ENCODE measurements around the gene RIMBP2.

Gene RIMBP2

GRCh38 chr12:130421896-130422295, 294.2 kb downstream of the RIMBP2 start:
- H3K4me3 ChIP-seq (ENCODE audit: low read length) = no peak overlapping the region
- no peak for DNase-seq (ENCODE audit: low read depth)
- TF ChIP-seq CTCF (IDR thresholded peaks at IDR 0.05; ENCODE audit: insufficient read depth, low read depth, low read length, missing control alignments) = no peak

- H3K4me3 ChIP-seq (ENCODE audit: low read length) = no peak overlapping the region
- no peak for DNase-seq (ENCODE audit: low read depth)
- TF ChIP-seq CTCF (IDR thresholded peaks at IDR 0.05; ENCODE audit: insufficient read depth, low read depth, low read length, missing control alignments) = no peak
Observed at GRCh38 chr12:130420071-130420470, 296.0 kb downstream of the RIMBP2 start.

- DNase-seq (ENCODE audit: low read depth) = no peak
- no peak for TF ChIP-seq CTCF (IDR thresholded peaks at IDR 0.05; ENCODE audit: insufficient read depth, low read depth, low read length, missing control alignments)
Observed at GRCh38 chr12:130419116-130419515, 297.0 kb downstream of the RIMBP2 start.

GRCh38 chr12:130418251-130418650, 297.8 kb downstream of the RIMBP2 start:
- TF ChIP-seq CTCF (IDR thresholded peaks at IDR 0.05; ENCODE audit: insufficient read depth, low read depth, low read length, missing control alignments) = no peak
- no peak overlapping the region for H3K4me3 ChIP-seq (ENCODE audit: low read length)
- DNase-seq (ENCODE audit: low read depth) = no peak

More at GRCh38 chr12:130419116-130419515, 297.0 kb downstream of the RIMBP2 start:
- H3K4me3 ChIP-seq (ENCODE audit: low read length) = no peak overlapping the region

GRCh38 chr12:130414381-130414780, 301.7 kb downstream of the RIMBP2 start:
- DNase-seq (ENCODE audit: low read depth) = no peak
- no peak overlapping the region for H3K4me3 ChIP-seq (ENCODE audit: low read length)
- TF ChIP-seq CTCF (IDR thresholded peaks at IDR 0.05; ENCODE audit: insufficient read depth, low read depth, low read length, missing control alignments) = no peak

GRCh38 chr12:130413909-130414308, 302.2 kb downstream of the RIMBP2 start:
- no peak overlapping the region for H3K4me3 ChIP-seq (ENCODE audit: low read length)
- no peak for DNase-seq (ENCODE audit: low read depth)
- no peak for TF ChIP-seq CTCF (IDR thresholded peaks at IDR 0.05; ENCODE audit: insufficient read depth, low read depth, low read length, missing control alignments)

- no peak for TF ChIP-seq CTCF (IDR thresholded peaks at IDR 0.05; ENCODE audit: insufficient read depth, low read depth, low read length, missing control alignments)
- H3K4me3 ChIP-seq (ENCODE audit: low read length) = no peak overlapping the region
- DNase-seq (ENCODE audit: low read depth) = no peak
Observed at GRCh38 chr12:130412384-130412783, 303.7 kb downstream of the RIMBP2 start.

Measured in epithelial cell of esophagus (primary cell).